Stimulated activated CD8-positive, alpha-beta memory T cell treated with anti-CD3 and anti-CD28 coated beads, Interleukin-15, amount 100 ng/mL, for 24 hours (primary cell): ENCODE measurements around the gene DLD.
"Not testable (repeated sequence)": the region's sequence is repeated elsewhere in the genome, so short reads cannot be mapped to it uniquely, and the experiment has no call there.

Experiments used
- DNase-seq: peaks from one replicate; pipeline ENCODE4 v3.0.0-alpha.2; 2020; ENCODE audit warnings: low read depth

The DLD gene

DNA sequence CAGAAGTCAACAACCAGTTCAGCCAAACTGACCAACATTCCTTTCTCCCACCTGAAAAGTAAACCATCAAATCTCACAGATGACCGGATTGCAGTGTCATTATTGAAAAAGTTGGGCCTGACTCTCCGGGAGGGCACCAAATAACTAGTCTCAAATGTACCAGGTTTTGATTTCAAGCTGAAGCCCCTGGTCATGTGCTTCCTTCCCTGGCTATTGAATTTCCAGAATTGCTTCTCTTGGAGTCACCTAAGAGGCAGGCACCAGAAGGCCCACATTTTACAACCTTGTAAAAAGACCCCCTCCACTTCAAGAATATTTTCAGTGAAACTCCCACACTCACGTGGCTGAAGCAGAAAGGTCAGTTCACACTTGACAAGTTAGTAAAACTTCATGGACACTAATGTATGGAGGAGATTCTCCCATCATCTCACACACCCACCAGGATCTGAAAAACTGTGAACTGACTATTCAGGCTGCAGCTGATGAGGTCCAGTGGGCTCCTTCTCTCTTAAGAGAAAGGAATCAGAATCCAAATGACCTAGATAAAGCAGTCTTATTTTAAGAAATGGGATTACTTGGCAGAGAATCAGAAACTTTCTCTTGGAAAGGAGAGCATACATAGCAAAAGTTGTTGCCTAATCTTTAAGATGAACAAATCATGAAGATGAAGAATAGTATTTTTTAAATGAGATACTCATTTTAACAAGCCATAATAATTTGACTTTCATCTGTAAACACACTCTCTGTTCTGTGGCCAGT, 53.6 kb downstream of the DLD start:
- no peak for DNase-seq

DNA sequence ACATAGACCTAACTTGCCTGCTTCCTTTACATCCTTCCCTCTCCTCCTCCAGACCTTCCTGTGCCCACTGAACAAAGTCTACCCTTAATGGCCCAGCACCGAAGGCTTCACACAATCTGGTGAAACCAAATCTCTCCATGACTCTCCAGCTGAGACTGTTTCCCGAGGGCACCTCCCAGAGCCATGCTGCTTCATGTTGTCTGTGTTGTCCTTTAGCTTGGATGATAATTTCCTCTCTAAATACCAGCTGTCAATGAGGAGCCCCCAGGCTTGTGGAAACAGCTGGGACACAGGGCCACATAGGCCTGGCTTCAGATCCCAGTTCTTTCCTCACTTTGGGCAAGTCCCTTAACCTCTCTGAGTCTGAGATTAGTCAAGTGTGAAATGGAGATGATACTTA, 54.3 kb downstream of the DLD start:
- no peak for DNase-seq

DNA sequence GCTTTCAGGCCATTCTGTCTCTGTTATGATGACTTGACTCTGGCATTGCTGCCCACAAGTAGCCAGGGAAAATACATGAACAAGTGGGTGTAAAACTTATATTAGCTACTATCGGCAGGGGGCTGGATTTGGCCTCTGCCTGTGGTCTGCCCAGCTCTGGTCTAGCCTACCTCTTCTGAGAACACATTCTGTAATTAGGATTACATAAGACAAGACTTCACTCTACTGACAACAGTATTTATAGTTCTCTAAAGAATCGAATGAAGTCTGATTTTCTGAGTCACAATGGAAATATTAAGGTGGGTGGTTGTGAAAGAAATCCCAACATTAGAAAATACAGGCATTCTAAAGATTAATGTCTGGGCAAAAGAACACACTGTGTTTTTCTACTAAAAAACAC, 55.5 kb downstream of the DLD start:
- DNase-seq: no peak

DNA sequence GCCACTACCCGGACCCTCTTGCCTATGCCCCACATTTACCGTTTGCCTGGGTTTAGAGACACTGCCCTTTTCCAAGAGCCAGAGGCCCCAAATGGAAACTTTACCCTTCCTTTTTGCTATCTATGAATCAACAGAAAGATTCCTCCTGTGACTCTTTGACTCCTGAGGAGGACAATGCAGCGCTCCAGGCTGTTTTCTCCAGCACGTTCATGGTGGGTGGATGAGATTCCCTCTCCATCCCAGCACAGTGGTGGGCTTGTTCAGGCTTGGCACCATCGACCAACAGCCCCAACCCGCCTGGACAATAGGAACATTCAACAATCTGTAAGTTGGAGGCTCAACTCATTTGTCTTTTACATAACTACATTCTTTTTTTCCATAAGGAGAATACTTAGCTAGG, 55.9 kb downstream of the DLD start:
- no peak for DNase-seq

DNA sequence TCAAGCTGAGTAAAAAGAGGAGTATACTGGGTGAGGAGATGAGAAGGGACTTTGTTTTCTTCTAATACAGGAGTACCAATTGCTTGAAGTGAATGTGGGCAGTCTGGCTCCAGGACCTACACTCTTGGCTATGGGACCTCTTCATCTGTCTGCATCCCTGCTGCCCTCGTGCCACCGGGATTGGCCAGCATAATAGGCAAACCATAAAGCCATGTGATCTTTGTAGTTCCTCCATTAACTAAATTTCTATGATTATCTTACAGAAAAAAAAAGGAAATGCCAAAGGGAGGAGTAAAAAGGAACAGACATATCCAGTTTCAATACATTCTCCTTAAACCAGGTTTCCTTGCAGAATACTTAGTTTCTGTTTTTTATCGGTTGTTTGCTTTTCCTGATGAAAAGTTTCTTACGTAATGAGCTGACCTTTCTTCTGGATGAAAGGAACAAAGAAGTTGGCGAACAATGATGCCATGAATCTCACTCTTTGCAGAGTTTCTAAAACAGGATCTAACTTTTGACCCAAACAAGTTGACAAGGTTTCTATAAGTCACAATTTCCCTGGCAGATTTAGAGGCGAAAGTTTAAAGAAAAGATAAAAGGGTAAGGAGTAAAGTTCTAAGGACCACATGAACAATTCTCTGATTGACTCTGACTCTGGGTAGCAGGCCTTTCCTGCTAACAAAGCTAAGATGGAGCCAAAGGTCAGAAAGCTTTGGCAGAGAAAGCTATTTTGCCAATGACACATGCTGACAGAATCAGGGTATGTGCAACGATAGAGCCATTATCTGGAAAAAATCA, 57.9 kb downstream of the DLD start:
- no peak for DNase-seq

DNA sequence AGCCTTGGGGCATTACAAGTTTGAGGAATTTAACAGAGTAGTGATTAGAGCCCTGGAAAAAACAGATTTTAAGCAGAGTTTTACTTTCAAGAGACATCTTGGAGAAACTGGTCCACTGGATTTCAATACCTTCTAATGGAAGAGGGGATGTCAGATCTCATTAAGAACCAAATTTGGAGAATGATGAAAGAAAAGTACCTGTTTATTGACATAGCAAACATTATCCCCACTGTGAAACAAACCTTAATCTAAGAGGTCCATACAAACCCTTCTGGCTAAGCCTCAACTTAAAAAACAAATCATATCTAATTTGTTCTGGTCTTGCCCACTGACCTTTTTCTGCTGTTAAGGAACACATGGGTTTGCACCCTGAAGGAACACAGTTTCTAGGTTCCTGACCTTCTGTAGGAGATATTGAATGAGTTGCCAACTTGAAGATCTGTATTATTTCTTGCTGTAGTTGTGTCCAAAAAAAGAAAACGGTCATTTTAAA, 58.5 kb downstream of the DLD start:
- DNase-seq: no peak

DNA sequence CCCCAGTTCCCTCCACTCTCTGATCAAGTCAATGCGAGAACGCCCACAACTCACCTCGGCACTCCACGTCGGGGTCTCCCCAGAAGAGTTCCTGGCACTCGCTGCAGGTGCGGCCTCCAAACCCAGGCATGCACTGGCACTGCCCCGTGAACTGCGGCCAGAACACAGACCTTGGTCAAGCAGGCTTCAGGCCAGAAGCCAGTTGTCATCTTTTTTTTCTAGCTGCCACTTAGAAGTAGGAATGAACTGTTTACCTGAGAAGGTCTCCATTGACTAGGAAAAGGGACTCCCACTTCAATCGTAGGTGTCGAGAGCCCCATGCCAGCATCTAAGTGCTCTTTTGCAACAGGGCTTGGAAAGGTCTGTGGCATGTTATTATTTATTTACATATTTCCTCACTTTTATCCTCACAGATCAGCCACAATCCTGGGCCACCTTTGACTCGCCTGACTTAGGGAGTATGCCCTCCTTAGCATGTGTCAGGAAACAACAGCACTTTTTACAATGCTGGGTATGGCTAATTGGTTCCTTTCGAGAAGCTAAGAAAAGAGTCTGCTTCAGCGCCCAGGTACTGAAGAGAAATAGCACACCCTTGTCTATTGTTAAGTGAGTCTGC, 60.3 kb downstream of the DLD start:
- DNase-seq: no peak

DNA sequence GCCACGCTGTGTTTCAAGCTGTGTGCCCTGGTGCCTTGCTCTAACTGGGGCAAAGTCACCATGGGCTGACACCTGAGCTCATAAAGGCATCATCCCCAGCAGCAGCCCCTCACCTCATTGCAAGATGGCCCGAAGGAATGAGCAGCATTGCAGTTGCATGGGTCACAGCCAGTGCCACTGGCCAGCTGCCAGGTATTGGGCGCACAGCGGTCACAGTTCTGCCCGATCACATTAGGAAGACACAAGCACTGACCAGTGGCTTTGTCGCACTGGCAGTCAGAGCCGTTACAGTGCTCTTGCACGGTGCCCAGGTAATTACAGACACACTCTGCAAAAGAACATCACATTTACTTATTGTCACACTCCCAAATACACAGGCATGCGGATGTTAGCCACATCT, 60.9 kb downstream of the DLD start:
- DNase-seq: no peak

DNA sequence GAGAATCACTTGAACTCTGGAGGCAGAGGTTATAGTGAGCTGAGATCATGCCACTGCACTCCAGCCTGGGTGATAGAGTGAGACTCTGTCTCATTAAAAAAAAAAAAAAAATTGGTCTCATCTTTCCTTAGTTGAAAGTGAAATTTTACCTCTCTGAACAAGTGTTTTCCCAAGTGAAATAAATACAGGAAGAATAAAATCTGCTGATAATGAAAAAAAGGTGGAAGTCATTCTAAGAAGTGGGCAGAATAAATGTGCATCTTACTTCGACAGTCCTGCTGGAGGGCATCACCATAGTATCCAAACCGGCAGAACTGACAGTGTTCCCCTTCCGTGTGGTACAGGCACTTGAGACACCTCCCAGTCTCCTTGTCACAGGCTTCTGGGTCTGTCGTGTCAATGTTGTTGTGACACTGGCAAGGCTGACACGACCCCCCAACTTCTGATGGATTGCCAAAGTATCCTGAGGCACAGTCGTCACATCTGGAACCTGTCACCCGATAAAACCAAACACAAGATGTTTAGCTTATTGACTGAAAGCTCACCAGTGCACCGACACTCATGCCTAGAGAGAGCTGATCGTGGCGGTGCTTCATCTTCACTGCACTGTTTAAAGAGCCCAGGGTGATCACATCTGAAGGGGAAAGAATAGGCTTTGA, 62.4 kb downstream of the DLD start:
- no peak for DNase-seq

DNA sequence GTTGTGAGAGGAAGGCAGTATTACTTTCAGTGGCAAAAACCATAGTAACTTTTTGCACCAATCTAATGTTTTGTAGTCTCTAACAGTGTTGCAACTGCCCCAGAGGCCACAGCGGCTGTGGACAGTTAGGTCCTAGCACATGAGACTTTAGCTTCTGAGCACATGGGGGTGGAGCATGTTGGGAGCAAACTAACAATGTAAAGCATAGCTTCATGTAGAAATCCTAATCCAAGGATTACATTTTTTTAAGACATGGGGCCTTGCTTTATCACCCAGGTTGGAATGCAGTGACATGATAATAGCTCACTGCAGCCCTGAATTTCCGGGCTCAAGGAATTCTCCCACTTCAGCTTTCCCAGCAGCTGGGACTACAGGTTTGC, 62.9 kb downstream of the DLD start:
- DNase-seq: no peak

DNA sequence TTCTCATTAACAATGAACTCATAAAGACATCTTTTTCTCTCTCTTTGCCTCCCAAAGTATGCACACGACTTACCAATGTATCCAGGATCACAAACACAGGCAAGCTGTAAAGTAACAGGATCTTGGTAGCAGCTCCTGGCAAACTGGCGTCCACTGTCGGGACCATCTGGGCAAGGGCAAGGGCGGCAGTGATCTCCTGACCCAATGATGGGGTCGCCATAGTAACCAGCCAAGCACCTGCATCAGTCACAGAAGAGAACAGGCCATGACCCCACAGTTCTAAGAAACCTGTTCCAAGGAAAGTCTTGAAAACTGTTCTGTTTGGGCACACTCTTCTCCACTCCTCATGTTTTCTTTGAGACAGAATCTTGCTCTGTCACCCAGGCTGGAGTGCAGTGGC, 64.4 kb downstream of the DLD start:
- DNase-seq: no peak

DNA sequence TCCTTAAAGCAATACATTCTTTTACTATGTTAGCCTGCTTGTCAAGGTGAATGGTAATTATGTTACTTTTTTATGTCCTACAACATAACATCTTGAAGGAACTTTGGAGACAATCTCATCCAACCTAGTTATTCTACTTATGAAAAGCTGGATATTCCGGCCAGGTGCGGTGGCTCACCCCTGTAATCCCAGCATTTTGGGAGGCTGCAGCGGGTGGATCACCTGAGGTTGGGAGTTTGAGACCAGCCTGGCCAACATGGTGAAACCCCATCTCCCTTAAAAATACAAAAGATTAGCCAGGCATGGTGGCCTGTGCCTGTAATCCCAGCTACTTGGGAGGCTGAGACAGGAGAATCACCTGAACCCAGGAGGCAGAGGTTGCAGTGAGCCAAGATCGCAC, 66.0 kb downstream of the DLD start:
- DNase-seq: not testable (repeated sequence)

DNA sequence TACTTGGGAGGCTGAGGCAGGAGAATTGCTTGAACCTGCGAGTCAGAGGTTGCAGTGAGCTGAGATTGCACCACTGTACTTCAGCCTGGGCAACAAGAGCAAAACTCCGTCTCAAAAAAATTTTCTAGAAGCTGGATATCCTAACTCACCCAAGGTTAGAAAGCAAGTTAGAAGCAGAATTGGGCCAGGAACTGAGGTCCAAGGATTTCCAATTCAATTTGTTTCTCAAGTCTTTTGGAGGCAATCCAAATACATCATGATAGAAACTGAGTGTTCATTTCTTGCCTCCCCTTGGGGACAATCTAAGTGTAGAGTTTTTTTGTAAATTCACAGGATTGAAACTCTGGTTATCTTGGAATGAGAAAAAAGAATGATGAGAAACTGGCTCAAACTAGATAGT, 66.5 kb downstream of the DLD start:
- DNase-seq: no peak

DNA sequence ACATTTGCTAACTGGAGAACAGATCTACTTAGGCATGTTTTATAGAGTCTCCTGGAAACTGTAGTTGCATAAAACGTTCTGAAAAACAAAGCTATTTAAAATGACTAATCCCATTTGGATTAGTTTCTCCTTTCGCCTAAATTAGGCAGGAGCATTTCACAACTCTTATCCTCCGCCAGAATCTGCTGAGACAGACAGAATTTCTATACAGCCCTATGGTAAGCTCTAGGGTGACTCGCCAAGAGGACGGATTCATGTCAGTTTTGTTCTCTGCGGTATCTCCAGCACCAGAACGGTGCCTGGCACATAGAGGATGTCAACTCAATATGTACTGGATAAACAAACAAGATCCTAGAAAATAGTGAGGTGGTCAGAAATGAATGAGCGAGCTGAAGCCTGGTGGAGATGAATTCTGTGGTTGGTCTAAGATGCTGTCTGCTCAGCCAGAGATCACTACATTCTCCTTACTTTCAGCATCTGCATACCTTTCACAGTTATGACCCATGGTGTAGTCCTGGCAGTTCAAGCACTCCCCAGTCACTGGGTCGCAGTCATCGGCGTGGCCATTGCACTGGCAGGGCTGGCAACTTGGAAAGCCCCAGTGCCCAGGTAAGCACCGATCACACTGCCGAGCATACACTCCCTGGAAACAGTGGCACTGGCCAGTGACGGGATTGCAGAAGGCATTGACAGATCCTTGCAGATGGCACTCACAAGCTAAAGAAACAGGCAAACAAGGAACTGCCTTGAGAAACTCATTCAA, 68.0 kb downstream of the DLD start:
- no peak for DNase-seq

DNA sequence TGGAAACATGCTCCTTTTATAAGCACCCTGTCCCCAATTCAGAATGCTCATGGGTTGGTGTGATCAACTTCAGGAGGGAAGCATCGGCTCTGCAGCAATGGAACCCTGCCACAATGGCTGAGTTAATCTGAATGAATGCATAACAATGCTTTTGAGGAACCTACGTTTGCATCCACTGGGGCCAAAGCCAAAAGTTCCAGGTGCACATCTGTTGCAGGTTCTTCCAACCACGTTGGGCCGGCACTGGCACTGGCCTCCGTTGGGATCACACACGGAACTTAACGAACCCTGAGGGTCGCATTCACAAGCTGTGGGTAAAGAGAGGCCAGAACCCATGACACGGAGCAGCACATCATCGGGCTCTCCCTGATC, 68.5 kb downstream of the DLD start:
- DNase-seq: no peak

DNA sequence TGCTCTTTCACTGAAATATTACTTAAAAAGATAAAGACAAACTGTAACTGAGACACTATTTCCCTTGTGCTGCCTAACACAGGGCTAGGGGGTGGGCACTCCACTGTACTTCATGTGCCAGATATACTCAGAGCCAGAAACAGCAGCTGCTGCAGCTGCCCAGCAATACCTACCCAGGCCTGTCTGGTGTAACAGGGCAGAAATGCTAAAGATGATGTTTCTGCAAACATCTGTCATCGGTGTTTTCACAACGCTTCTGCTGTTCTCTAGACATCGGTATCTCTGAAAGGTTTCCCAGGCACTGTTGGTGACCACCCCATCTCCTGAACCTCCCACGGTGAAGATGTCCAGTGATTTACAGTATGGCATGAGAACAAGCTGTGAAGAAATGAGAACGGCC, 69.3 kb downstream of the DLD start:
- DNase-seq: no peak

DNA sequence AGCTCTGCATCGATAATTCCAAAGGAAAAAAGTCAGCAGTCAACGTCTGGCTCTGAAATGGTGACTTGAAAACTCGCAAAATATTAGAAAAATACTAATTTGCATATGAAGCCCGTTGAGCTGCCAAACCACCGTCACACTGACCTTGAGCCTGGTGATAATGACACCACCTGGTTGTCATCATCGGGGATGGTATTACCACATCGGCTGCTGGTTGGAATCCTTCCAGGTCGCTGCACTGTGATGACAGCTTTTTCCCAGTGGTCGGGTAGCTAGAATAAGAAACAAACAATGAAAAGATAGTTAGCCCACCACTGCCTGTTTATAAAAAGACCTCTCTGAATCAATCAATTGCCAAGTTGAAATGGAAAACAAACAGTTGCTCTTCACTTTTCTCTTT, 70.4 kb downstream of the DLD start:
- no peak for DNase-seq

DNA sequence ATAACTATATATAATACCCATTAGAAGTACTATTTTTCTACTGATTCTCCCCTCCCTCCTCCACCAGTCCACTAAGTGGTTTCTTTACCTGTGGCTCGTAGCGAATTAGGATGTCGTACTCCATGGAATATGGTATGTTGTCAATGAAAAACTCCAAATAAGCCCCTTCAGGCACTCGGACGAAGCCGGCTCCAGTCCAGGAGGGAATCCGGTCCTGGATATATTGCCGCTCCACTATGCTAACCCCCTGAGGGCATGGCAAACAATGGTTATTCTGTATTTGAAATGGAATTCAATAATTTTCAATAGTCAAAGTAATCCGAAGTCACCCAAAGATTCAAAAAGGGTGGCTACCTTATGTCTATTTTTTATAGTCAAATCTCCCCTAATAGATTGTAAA, 71.8 kb downstream of the DLD start:
- DNase-seq: no peak

DNA sequence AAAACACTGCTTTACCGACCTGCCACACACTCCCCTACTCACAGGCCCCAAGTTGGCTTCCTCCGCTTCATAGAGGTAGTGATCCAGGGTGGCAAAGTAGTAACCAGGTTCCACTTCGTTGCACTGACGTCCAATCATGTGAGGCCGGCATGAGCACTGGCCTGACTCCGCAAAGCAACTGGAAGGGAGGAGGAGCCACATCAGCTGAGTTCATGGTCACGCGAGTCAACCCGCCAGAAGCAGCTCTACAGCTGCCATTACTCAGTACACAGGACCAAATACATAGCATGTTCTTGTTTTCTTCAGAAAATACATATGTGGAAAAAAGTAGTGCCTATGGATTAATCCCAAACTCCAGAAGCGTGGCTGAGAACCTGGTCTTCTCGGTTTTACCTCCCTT, 73.5 kb downstream of the DLD start:
- no peak for DNase-seq

DNA sequence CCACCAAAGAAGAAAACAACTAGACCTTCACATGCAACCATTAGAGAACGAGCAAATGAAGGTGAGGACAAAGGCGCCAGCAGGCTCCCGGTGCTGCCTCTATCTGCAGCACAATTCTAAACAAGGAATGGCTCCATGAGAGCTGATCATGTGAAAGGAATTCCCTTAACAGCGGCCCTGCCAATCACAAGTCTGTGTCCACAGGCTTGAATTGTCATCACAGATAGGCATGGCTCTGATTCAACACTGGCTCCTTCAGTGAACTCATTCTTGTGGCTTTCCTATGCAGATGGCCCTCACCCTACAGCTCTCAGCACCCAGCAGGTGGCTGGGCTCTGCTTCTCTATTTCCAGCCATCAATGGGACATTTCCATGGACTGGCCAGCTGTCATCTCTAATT, 75.7 kb downstream of the DLD start:
- no peak for DNase-seq

DNA sequence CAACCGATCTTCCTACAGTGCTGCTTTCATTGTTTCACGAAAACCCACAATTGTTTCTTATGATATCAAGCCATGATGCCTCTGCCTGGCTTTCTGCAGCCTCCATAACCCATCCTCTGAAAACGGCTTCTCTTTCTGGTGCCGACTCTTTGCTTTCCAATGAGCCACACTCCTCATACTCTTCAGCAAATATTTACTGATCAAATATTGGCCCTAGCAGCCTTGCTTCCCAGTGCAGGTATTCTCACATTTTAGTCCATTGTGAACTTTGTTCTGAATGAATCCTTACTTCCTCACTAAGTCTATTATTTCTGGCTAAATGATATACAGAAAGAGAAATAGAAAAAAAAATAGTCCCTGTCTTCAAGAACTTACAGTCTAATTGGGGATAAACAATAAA, 76.4 kb downstream of the DLD start:
- DNase-seq: no peak

DNA sequence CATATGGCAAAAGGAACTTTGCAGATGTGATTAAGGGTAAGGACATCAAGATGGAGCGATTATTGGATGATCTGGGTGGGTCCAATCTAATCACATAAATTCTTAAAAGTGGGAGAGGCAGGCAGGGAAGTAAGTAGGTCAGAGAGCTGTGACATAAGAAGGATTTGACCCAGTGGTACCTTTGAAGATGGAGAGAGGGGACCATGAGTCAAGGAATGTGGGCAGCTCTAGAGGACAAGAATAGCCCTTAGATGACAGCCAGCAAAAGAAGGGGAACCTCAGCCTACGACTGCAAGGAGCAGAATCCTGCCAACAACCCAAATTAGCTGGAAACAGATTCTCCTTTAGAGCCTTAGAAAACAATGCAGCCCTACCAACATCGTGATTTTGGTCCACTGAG, 77.5 kb downstream of the DLD start:
- no peak for DNase-seq
